Activated CD4-positive, alpha-beta T cell treated with anti-CD3 and anti-CD28 coated beads, Interleukin-2, amount 50 U/mL, for 24 hours (primary cell): ENCODE measurements around the gene TSPAN9.

Source experiments
- DNase-seq, 2 donors: peaks; one replicate each; pipeline ENCODE4 v3.0.0-alpha.2; 2020; ENCODE audit warnings: low read depth in 1 of 2, low spot score in 1 of 2

TSPAN9 gene

DNA sequence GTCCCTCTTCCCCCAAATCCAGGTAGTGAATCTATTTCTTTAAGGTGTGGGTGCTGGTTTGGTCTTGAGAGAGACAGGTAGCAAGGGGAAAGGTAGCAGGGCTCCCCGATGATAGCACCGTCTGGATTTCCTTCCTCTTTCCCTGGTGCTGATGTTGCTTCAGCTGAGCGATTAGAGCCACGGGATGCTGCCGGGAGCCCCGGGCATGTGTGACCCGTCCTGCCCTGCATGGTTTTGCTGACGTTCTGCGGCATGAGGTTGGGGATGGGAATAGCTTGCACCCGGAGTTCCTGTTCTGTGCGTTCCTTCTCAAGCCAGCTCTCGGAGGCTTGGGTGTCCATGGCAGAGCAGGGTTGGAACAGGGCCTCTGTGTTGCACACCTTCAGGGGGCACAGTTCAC is 107.3 kb downstream of the TSPAN9 start:
- DNase-seq: no peak

DNA sequence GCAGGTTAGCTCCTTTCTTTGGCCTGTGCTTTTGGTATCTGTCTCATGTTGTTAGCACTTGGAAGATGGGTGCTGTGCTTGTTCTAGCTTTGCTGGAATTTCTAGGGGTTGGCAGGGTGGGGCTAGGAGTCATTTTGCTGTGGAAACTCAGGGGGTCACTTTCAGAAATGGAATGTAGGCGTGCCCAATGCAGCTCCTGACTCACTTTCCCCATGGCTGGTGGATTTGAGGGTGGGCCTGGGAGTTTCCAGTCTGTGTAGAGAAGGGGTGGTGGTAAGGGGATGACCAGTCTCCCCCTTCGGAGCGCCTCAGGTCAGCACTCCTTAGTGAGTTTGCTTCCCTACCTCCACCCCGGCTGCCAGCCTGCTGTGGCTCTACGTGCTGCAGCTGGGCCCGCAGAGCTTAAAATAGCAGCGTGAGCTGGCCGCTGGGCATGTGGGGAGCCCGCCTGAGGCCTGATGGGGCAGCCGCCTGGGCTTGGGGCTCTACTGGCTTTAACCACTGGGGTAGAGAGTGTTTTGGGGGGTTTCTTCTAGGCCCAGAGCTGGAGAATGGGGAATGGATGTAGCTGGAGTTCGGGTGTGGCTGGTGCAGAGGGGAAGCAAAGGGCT is 108.2 kb downstream of the TSPAN9 start:
- no peak for DNase-seq

DNA sequence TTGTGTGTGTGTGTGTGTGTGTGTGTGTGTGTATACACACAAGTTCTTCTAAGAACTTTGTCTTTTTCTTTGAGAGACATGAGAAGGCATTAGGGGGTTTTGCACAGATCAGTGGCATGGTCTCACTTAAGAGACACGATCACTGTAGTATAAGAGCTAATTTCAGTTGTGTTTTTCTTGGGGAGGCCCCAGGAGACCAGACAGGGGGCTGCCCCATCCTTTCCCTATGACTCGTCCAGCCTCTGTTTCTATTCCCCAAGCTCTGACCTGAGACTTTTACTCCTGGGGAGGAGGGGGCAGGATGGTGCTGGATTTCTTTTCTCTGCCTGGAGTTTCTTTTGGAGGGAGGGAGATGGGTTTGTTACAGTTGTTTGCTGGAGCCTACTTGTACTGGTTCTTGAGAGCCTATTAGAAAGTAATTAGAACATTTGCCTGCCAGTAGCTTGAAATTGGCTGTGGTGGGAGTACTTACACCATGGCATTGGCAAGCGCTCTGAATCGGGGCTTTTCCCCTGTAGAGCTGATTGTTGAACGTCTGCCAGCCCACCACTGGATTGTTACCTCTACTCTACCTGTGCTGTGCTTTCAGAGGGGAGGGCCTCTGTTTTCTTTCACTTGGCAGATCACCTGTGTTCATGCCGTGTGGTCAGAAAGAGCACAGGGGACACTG is 109.5 kb downstream of the TSPAN9 start:
- no peak for DNase-seq

DNA sequence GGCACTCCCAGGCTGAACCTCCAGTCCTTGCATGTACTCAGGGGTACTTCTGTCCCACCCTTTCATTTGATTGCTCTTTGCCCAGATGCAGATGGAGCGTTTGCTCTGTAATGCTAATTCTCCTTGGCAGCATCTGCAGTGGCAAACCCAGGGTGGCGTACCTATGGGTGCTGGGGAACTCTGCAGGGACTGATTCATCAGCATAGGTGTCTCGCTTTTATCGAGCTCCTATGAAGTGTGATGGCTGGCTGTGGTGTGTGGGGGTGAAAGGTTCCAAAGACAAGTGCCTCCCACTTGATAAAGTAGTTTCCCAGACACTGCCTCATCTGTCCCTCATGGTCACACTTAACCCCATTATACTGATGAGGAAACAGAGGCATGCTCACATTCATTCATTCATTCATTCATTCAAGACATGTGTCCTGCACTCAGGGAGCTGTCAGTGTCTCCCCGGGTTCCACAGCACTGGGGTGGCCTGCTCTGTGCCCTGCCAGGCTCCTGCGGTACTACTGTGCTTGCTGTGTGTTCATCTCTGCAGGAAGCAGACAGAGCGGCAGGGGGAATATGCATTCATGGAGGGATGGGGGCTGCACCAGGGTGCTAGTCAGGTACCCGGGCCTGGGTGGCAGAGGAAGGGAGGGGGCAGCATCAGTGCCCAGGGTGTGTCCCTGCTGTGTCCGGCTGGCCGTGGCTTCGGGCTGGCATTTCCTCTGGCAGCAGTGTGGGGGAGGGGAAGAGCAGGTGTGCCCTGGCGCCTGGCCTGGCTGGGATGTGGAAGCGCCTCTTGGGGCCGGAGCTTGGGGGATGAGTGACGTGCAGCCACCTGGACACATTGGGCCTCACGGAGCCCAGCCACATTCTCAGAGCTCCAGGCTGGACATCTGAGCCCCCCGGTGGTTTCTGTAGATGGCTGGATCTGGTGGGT is 110.9 kb downstream of the TSPAN9 start:
- no peak for DNase-seq

DNA sequence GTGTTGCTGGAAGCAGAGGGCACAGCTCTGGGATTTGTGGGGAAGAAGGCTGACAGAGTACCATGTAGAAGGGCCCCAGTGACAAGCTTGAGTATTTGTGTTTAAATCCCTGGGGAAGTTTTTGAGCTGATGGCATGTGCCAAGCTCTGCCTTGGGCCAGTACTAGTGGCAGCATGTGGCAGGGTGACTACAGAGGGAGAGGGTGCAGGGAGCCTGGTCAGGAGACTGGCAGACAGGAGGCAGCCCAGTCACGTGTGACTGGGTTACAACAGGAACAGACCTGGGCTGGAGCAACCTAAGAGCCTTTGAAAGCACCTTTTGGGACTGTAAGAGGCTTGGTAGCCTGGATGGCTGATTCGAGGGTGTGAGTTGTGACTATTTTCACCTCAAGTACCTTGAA is 112.1 kb downstream of the TSPAN9 start:
- no peak for DNase-seq

DNA sequence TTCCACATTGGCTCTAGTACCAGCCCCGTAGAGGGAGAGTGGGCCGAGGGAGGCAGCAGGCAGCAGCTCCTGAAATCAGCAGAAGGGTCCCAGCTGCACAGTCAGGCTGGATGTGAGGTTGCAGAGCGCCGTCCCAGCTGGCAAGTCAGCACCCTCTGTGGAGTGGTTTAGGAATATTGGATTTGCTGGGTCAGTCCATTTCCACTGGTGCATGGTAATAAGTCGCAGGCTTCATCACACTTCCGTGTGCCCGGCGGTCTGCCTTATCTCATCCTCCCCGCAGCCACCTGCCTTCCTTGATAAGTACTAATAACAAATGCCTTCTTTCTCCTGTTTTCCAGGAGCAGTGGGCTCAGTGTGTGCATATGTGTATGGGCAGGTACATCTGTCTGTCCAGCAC is 112.9 kb downstream of the TSPAN9 start:
- no peak for DNase-seq

DNA sequence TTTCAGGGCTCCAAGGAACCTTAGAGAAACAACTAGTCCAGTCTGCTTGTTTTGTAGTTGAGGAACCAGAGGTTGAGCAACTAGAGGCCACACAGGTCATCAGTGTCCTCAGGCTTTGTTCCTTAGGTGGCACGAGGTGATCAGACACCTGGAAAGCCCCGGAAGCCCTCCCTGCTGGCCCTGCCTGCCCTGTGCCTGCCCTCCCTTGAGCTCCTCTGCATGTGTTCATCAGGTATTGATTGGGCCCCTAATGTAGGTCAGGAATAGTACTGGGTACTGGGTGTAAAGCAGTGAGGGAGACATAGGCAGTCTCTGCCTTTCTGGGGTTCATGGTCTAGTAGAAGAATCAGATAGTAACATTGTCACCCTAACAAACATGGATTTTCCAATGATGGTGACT is 114.3 kb downstream of the TSPAN9 start:
- no peak for DNase-seq

DNA sequence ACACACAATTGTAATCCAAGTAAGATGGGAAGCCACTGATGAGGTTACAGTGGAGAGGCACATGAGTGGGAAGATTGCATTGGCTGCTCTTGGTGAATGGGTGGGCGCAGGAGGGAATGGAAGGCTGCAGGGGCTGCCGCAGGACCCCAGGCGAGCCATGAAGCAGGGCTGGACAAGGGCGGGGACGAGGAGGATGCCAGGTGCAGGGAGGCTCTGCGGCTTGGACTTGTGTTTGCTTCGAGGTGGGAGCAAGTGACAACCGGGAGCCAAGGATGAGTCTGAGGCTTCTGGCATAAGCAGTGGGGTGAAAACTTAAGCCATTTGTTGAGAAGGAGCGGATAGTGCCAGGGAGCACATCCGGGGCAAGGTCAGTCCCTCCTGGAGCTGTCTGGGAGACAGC is 115.0 kb downstream of the TSPAN9 start:
- DNase-seq: no peak

DNA sequence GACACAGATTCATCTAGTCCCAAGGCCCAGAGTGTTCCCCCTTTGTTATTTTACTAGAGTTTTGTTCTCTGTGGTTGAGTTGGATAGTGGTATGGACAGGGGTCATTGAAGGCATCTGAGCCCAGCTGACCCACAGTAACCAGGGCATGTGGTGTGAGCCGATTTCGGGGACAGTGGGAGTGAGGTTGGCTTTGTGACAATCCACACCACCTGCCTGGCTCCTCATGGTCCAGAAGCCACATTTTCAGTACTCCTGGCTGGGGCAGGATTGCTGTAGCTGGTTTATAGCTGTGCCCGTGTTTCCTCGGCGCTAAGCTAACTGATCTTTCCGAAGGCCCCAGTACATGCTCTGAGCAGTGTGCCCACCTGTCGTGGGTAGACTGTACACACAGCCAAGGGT is 116.0 kb downstream of the TSPAN9 start:
- DNase-seq: no peak

DNA sequence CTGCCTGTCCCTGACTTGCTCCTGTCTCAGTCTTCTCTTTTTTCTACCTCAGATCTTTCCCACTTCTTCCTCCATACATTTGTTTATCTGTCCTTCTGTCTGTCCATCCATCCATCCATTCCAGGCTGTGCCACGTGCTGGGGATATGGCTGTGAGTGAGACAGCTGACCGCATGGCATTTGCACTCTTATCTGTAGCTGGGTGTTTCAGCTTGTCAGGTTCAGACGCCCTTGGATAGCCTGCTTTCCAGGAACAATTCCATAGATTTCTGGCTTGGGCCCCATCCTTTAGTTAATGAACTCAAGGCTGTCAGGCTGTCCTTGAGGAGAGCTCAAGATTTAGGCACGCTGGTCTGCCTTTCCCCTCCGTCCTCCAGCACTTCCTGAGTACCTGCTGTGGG is 116.6 kb downstream of the TSPAN9 start:
- no peak for DNase-seq

DNA sequence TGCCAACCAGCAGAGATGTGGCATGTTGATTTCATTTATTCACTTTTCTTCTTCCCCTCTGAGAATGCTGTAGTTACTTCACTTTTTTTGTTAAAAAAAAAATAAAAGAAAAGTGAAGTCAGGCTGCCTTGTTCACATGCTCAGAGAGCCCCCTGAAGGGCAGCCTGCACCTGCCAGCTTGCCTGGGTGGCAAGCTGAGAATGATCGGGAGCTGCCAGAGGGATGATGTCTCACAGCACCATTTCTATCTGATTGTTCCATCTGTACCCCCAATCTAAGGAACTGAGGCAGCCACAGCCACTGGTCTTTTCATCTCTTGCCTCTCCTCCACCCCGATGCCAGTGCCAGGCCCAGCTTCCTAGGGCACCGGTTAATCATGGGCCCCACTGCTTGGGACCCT is 118.2 kb downstream of the TSPAN9 start:
- DNase-seq: no peak

DNA sequence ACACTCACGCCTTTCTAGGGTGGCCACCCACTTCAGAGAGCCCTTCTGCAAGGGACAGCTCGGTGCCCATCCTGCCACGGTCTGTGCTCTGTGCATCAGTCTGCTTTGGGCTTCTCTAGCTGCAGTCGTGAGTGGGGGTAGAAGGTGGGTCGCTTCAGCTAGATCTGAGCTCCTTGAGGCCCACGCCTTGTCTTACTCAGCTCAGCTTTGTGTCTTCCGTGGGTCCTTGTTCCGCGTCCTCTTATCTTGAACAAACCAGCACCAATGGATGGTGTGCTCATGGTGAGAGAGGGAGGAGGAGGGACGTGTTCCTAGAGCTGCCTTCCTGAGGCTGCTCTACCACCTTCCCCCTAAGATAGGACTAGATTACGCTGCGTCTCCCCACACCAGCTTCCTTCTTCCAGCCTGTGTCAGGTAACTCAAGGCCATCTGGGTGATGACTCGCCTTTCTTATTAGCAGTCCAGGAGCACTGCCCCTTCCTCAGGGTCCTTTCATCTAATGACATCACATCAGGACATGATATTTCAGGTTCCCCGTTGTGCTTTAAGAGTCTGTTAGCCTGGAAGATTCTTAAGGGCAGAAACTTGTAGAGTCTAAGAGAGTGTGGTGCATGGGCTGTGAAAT is 118.8 kb downstream of the TSPAN9 start:
- DNase-seq: no peak

DNA sequence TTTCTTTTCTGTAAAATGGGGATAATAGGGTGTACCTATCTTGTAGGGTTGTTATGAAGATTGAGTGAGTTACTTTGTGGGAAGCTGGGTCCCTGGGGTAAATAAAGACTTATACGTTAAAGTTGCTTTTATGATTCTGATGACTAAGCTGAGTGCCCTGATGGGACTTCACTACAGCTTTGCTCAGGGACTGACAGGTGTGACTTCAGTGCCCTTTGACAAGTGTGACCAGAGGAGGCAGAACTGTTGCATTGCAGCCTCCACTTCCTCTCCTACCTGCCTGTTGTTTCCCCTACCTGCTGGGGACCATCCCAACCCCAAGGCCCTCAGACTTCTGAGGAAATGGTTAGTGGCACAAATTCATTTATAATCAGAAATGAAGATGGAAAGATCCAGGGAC is 119.3 kb downstream of the TSPAN9 start:
- no peak for DNase-seq

DNA sequence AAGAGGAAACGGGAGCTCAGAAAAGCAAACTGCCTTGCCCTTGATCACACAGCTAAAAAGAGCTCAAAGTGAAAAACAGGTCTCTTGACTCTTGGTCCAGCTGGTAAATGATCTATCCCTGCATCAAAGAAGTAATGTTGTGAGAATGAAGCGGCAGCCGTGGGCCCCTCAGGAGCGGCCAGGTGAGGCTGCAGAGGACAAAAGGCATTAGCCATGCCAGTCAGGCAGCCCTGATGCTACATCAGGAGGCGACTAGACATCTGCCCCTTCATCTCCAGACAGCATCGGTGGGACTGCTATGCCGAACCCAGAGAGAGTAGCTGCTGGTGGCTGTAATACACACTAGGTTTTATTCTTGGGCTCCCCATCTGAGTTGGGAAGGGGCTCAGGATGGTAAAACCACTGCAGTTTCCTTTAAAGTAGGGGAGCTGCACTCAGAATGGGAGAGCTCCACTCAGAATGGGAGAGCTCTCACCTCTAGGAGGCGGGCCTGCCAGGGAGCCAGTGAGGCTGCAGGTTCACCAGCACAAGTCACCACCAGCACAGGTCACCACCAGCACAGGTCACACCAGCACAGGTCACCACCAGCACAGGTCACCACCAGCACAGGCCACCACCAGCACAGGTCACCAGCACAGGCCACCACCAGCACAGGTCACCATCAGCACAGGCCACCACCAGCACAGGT is 120.1 kb downstream of the TSPAN9 start:
- DNase-seq: no peak

DNA sequence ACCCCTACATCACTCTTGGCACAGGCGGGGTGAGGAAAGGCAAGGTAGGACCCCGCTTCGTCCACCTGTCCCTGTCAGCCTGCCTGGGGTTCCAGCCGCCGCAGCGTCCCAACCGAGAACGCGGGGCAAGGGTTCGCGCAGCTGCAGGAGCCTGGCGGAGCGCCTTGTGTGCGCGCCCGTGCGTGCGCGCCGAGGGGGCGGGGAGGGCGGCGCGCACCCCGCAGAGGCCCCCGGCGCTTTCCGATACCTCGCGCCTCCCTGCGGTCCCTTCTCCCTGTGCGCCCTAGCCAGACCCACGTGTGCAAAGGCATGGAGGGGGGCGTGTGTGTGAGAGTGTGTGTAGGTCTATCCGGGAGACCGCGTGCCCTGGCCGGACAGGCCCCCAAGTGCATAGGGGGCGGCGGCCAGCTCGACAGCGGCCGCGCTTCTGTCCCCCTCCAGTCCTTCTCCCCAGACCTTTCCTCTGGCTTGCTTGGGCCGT is 122.4 kb downstream of the TSPAN9 start:
- DNase-seq: no peak

DNA sequence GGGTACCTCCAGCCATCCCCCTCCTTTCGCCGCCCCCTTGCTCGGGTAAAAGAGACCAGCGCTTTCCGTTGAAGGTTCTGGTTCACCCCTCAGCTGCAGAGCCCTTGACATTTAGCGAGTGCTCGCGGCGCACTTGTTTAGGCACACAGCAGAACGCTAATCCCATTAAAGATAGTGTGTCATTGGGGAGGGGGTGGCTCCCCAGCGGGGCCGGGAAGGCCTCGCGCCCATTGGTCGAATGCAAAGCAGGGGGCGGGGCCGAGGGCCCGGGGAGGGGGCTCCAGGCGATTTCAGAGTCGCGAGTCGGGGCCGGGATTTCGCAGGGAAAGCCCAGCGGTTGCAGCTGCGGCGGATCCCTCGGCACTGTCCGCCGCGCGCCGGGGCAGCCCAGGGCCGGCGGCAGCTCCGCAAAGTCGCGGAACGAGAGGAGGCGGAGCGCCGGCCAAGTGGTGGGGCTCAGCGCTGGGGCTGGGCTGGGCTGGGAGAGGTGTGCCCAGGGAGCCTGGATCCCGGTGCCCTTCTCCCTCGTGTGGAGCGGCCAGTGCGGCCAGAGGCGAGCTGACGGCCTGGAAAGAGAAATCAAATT is 122.9 kb downstream of the TSPAN9 start:
- DNase-seq: no peak

DNA sequence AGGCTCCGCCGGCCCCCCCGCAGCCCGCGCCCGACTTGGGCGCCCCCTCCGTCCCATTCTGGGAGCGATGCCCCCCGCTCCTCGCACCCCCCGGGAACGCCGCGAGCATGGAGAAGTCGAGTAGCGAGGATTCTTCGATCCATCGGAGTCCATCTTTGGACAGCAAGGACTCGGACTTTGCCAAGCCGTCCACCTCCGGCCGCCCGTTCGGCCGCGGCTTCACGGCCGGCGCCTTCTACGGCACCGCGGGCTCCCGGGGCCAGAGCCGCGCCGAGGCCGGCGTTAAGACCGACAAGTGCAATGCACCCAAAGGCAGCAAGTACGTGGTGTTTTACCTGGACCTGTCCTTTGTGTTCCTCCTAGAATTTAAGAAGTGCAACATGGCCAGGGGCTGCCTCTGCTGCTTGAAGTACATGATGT is 123.6 kb downstream of the TSPAN9 start:
- no peak for DNase-seq

DNA sequence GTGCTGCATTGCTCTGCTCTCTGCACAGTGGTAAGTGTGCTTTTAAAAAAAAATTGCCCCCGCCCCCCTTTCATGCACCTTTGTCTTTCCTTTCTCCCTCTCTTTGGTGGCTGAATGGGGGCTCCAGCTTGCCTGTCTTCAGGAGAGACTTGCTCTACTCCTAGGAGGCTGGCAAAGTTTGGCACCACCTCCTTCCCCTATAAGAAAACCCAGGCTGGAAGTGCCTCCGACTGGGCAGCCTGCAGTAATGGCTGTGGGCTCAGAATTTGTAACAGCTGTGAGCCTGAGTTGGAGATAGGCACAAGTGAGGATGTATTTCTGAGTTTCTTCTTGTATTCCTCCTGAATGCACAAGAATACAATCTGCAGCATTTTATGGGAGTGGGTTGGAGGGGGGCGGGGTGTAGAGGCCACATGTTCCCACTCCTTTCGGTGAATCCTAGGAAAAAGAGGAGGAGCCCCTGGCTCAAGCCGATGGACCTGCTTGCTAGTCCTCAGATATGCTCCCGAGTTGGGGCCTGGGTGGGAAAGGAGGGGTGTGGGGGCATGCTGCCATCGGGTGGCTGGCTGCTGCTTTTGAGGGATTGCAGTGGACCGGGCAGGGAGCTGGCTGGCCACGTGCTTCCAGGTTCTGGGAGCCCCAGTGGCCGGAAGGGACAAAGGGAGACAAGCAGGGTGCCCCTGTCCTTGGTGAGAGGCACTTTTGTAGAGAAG is 124.3 kb downstream of the TSPAN9 start:
- no peak for DNase-seq

DNA sequence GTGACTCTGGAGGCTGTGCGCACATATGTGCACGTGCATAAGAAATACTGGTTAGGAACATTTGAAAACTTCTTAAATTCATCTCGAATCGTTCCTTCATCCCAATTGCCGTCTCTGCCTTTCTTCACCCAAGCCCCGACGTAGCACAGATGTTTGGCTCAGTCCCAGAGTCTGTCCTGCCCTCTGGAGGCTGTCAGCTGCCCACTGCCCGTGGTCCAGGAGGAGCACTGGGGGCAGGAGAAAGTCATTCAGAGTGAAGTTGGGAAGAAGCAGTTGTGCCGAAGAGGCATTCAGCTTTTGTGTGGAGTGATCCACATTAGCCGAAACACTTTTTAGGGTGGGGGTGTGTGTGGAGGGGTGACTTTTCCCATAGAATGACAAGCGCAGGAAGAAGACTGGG is 124.9 kb downstream of the TSPAN9 start:
- no peak for DNase-seq
